SK-N-SH treated with all-trans-retinoic acid at 6 μM for 48 hours (cell line): ENCODE data around the gene UBL4B.

ENCODE experiments used
- ATAC-seq: fragments of 200-7000 bp; cut with Tn5 transposase; 3 replicates; pipeline ENCODE4 v1.9.1; 2020; ENCODE audit warnings: mild to moderate bottlenecking, moderate library complexity
- ARNTL ChIP-seq: fragments of 450-650 bp; formaldehyde crosslinking; IDR thresholded peaks from 2 replicates; pipeline ENCODE4 v1.5.0; 2020; ENCODE audit warnings: low read depth, mild to moderate bottlenecking, moderate library complexity, borderline replicate concordance
- CSDC2 ChIP-seq: fragments of 250-450 bp; sonication (Bioruptor Pico); IDR thresholded peaks from 2 replicates; pipeline ENCODE4 v1.5.0; 2020; ENCODE audit warnings: mild to moderate bottlenecking, moderate library complexity
- ESRRG ChIP-seq: fragments of 250-450 bp; sonication (Bioruptor Pico); IDR thresholded peaks from 2 replicates; pipeline ENCODE4 v1.6.1; 2021; ENCODE audit warnings: mild to moderate bottlenecking
- GLIS3 ChIP-seq: fragments of 250-450 bp; sonication (Bioruptor Pico); IDR thresholded peaks from 2 replicates; pipeline ENCODE4 v1.5.0; 2020; ENCODE audit warnings: mild to moderate bottlenecking, moderate library complexity
- ISL1 ChIP-seq: fragments of 250-450 bp; sonication (Bioruptor Pico); IDR thresholded peaks from 2 replicates; pipeline ENCODE4 v2.1.2; 2022; ENCODE audit warnings: mild to moderate bottlenecking, moderate library complexity
- OSR1 ChIP-seq: fragments of 250-450 bp; sonication (Bioruptor Pico); IDR thresholded peaks from 2 replicates; pipeline ENCODE4 v1.8.0; 2022; ENCODE audit warnings: moderate library complexity, mild to moderate bottlenecking, inconsistent platforms
- PPARA ChIP-seq: fragments of 250-450 bp; sonication (Bioruptor Pico); IDR thresholded peaks from 2 replicates; pipeline ENCODE4 v1.5.0; 2020; ENCODE audit warnings: mild to moderate bottlenecking, borderline replicate concordance
- RARB ChIP-seq: fragments of 250-450 bp; sonication (Bioruptor Pico); IDR thresholded peaks from 2 replicates; pipeline ENCODE4 v1.8.0; 2021; ENCODE audit warnings: mild to moderate bottlenecking, moderate library complexity
- SNAI2 ChIP-seq: fragments of 250-450 bp; sonication (Bioruptor Pico); IDR thresholded peaks from 2 replicates; pipeline ENCODE4 v1.5.0; 2020; ENCODE audit warnings: mild to moderate bottlenecking, moderate library complexity
- TCF4 ChIP-seq: fragments of 250-450 bp; sonication (Bioruptor Pico); IDR thresholded peaks from 2 replicates; pipeline ENCODE4 v1.8.0; 2021; ENCODE audit warnings: mild to moderate bottlenecking, moderate library complexity, borderline replicate concordance
- ZC3H10 ChIP-seq: fragments of 250-450 bp; sonication (Bioruptor Pico); IDR thresholded peaks from 2 replicates; pipeline ENCODE4 v1.5.1; 2021; ENCODE audit warnings: mild to moderate bottlenecking, moderate library complexity
- ZFP3 ChIP-seq: fragments of 250-450 bp; sonication (Bioruptor Pico); IDR thresholded peaks from 2 replicates; pipeline ENCODE4 v1.5.0; 2020; ENCODE audit warnings: mild to moderate bottlenecking, moderate library complexity
- ZFP30 ChIP-seq: fragments of 450-650 bp; formaldehyde crosslinking; IDR thresholded peaks from 2 replicates; pipeline ENCODE4 v1.5.0; 2022; ENCODE audit warnings: mild to moderate bottlenecking, moderate library complexity
- TF ChIP-seq, protein P1 (sequence below): fragments of 250-450 bp; sonication (Bioruptor Pico); IDR thresholded peaks from 2 replicates; pipeline ENCODE4 v1.8.0; 2021; ENCODE audit warnings: low read depth, mild to moderate bottlenecking, moderate library complexity, borderline replicate concordance
- TF ChIP-seq, protein P2 (sequence below): fragments of 250-450 bp; sonication (Bioruptor Pico); IDR thresholded peaks from 2 replicates; pipeline ENCODE4 v1.8.0; 2020; ENCODE audit warnings: mild to moderate bottlenecking, moderate library complexity, borderline replicate concordance
- TF ChIP-seq, protein P3 (sequence below): fragments of 250-450 bp; sonication (Bioruptor Pico); IDR thresholded peaks from 2 replicates; pipeline ENCODE4 v1.5.1; 2020; ENCODE audit warnings: low read depth, mild to moderate bottlenecking, moderate library complexity
- TF ChIP-seq, protein P4 (sequence below): fragments of 250-450 bp; sonication (Bioruptor Pico); IDR thresholded peaks from 2 replicates; pipeline ENCODE4 v1.5.1; 2021; ENCODE audit warnings: mild to moderate bottlenecking, moderate library complexity

The UBL4B gene

DNA sequence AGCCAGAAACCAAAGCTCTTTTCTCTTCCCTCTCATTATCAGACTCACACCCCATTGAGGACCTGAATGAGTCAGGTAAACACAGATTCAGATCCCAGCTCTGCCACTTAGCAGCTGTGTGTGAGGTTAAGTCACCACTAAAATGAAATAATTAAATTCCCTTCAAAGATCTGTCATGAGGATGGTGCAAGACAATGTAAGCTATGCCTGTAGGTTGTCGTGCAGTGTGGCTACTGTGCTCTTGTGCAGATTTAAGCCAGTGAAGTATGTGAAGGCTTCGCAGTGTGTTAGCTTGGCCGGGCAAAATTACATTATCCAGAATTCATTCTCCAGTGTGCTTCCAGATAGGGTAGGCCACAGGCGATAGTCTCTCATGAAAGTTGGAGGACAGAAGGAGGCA lies 13.6 kb downstream of the UBL4B start:
- ATAC-seq = no peak
- no peak for TF ChIP-seq SNAI2 (CRISPR knock-in tag)
- TF ChIP-seq ISL1 (CRISPR knock-in tag) = no peak
- TF ChIP-seq, protein P1, sequence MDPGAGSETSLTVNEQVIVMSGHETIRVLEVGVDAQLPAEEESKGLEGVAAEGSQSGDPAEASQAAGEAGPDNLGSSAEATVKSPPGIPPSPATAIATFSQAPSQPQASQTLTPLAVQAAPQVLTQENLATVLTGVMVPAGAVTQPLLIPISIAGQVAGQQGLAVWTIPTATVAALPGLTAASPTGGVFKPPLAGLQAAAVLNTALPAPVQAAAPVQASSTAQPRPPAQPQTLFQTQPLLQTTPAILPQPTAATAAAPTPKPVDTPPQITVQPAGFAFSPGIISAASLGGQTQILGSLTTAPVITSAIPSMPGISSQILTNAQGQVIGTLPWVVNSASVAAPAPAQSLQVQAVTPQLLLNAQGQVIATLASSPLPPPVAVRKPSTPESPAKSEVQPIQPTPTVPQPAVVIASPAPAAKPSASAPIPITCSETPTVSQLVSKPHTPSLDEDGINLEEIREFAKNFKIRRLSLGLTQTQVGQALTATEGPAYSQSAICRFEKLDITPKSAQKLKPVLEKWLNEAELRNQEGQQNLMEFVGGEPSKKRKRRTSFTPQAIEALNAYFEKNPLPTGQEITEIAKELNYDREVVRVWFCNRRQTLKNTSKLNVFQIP (CRISPR knock-in tag) = no peak
- TF ChIP-seq ZFP3 (CRISPR knock-in tag) = no peak
- TF ChIP-seq TCF4 = no peak
- TF ChIP-seq CSDC2 (CRISPR knock-in tag) = no peak
- TF ChIP-seq OSR1 (CRISPR knock-in tag) = no peak
- no peak for TF ChIP-seq ARNTL
- TF ChIP-seq ESRRG (CRISPR knock-in tag) = no peak

DNA sequence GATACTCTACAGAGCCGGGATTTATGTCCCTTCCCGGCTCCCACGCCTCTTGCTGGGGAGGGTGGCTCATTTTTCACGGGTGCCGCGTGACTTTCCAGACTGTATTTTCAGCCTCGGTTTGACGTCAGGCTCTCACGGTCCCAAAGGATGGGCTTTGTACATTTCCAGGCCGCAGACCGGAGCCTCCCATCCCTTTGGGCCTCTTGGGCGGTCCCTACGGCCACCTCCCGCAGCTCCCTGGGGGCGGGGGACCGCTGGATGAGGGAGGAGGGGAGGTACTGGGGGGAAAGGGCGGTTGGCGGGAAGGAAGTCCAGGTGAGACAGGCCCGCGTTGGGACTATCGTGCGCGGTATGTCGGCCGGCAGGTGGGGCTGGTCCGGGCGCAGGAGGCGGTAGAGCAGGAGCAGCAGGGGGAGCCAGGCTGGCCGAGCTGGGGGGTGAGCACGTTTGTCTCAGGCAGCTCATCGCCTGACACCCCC lies 17.9 kb downstream of the UBL4B start:
- TF ChIP-seq PPARA (CRISPR knock-in tag) (no peak), ZFP30 (no peak), TCF4 (no peak), SNAI2 (CRISPR knock-in tag) (no peak), ZFP3 (CRISPR knock-in tag) (no peak), GLIS3 (CRISPR knock-in tag) (no peak), ZC3H10 (CRISPR knock-in tag) (no peak), RARB (CRISPR knock-in tag) (no peak)
- TF ChIP-seq, protein P1 (CRISPR knock-in tag) = no peak
- TF ChIP-seq, protein P2, sequence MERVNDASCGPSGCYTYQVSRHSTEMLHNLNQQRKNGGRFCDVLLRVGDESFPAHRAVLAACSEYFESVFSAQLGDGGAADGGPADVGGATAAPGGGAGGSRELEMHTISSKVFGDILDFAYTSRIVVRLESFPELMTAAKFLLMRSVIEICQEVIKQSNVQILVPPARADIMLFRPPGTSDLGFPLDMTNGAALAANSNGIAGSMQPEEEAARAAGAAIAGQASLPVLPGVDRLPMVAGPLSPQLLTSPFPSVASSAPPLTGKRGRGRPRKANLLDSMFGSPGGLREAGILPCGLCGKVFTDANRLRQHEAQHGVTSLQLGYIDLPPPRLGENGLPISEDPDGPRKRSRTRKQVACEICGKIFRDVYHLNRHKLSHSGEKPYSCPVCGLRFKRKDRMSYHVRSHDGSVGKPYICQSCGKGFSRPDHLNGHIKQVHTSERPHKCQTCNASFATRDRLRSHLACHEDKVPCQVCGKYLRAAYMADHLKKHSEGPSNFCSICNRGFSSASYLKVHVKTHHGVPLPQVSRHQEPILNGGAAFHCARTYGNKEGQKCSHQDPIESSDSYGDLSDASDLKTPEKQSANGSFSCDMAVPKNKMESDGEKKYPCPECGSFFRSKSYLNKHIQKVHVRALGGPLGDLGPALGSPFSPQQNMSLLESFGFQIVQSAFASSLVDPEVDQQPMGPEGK (CRISPR knock-in tag) = no peak
- TF ChIP-seq, protein P3, sequence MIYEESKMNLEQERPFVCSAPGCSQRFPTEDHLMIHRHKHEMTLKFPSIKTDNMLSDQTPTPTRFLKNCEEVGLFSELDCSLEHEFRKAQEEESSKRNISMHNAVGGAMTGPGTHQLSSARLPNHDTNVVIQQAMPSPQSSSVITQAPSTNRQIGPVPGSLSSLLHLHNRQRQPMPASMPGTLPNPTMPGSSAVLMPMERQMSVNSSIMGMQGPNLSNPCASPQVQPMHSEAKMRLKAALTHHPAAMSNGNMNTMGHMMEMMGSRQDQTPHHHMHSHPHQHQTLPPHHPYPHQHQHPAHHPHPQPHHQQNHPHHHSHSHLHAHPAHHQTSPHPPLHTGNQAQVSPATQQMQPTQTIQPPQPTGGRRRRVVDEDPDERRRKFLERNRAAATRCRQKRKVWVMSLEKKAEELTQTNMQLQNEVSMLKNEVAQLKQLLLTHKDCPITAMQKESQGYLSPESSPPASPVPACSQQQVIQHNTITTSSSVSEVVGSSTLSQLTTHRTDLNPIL (CRISPR knock-in tag) = no peak
- no peak for ATAC-seq

DNA sequence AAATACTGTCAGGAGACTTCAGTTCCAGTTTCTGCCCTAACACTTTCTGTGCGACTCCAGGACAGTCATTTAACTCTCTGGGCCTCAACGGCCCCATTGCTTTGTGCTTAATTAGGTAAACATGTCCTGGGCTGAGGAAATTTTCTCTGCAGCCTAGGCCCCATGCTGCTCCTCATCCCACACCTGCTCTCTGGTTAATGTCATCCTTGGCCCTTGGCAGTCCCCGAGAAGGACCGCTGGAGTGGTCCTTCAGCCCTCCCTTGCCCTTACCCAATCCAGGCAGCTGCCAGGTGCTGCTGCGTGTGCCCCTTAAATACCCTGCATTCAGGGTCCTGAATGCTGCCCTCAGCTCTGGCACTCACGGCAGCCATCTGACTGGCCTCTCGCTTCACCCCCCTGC lies 18.7 kb downstream of the UBL4B start:
- ATAC-seq = no peak
- TF ChIP-seq, protein P2 (CRISPR knock-in tag) = no peak
- TF ChIP-seq TCF4 (no peak), PPARA (CRISPR knock-in tag) (no peak), CSDC2 (CRISPR knock-in tag) (no peak), ARNTL (no peak)

DNA sequence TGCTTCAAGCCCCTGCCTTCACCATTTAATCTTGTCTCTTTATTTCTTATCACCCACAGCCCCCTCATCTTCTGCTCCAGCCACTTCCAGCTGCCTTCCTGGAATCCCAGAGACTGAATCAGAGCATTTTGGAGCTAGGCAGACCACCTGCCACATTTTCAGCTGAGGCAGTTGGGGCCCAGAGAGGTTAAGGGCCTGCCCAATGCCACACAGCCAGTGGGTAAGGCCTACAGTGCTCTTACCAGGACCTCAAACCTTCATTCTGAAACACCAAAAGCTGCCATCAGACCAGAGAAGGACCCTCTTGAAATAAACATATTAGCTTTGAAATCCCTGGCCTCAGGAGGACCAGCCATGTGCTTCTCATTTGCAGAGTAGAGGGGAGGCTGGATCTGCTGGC lies 20.4 kb downstream of the UBL4B start:
- ATAC-seq = no peak
- no peak for TF ChIP-seq RARB (CRISPR knock-in tag)
- TF ChIP-seq, protein P3 (CRISPR knock-in tag) = no peak

DNA sequence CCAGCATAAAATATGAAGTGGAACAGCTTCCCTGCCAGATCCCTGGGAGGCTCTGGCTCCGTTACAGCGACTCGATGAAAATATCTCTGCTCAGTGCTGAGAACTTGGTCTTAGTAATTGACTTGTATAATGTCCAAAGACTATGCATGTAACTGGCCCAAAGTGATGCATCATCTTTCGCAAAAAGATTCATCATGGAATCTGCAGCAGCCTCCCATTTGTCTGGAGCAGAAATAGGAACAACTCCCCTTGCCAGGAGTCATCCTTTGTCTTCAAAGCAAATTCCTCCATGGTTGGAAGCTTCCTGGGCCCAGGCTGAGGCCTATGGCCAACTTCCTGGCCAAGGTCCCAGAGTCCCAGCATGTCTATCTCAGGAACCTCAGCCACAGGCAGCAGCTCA lies 21.2 kb downstream of the UBL4B start:
- ATAC-seq = no peak
- TF ChIP-seq TCF4 (no peak), ISL1 (CRISPR knock-in tag) (no peak), PPARA (CRISPR knock-in tag) (no peak), ESRRG (CRISPR knock-in tag) (no peak), ZC3H10 (CRISPR knock-in tag) (no peak)
- TF ChIP-seq, protein P2 (CRISPR knock-in tag) = no peak
- TF ChIP-seq, protein P4, sequence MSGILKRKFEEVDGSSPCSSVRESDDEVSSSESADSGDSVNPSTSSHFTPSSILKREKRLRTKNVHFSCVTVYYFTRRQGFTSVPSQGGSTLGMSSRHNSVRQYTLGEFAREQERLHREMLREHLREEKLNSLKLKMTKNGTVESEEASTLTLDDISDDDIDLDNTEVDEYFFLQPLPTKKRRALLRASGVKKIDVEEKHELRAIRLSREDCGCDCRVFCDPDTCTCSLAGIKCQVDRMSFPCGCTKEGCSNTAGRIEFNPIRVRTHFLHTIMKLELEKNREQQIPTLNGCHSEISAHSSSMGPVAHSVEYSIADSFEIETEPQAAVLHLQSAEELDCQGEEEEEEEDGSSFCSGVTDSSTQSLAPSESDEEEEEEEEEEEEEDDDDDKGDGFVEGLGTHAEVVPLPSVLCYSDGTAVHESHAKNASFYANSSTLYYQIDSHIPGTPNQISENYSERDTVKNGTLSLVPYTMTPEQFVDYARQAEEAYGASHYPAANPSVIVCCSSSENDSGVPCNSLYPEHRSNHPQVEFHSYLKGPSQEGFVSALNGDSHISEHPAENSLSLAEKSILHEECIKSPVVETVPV (CRISPR knock-in tag) = no peak
